Fibroblast of gingiva (primary cell): Measurements from ENCODE around the gene CA11.

Experiments
- DNase-seq: peaks from one replicate; pipeline ENCODE4 v3.0.0-alpha.2; 2011; ENCODE audit warnings: low read depth

Gene CA11

GRCh38 chr19:48628486-48629296 is 17.3 kb downstream of the CA11 start:
- DNase-seq = no peak

- no peak for DNase-seq
Measured at GRCh38 chr19:48627865-48628314, 18.1 kb downstream of the CA11 start.

DNA sequence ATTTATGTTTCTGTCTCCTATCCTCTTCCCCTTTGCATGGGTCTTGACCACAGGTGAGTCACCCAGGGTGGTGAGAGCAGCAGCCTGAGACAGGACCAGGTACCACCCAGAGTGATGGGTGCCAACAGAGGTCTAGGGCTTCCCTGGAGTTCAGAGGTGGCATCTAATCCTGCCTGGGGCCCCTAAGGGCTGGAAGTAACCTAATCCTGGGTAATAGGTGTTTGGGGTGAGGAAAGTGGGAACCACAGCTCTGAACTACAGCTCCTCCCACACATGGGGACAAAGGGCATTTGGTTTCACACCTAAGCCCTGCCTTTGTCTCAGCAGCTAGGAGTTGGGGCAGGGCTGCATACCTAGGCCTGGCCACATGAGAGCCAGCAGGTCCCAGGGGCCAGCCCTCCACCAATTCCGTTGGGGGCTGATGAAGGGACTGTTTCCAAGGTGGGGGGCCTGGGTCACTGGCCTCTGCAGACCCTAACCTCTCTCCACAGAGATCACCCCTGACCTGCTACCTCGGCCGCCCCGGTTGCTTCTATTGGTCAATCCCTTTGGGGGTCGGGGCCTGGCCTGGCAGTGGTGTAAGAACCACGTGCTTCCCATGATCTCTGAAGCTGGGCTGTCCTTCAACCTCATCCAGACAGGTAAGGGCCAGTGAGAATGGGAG is 18.7 kb downstream of the CA11 start:
- no peak for DNase-seq

DNA sequence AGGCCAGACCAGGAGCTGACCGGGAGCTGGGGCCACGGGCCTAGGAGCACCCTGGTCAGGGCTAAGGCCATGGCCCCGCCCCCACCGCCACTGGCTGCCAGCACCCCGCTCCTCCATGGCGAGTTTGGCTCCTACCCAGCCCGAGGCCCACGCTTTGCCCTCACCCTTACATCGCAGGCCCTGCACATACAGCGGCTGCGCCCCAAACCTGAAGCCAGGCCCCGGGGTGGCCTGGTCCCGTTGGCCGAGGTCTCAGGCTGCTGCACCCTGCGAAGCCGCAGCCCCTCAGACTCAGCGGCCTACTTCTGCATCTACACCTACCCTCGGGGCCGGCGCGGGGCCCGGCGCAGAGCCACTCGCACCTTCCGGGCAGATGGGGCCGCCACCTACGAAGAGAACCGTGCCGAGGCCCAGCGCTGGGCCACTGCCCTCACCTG is 20.1 kb downstream of the CA11 start:
- no peak for DNase-seq

DNA sequence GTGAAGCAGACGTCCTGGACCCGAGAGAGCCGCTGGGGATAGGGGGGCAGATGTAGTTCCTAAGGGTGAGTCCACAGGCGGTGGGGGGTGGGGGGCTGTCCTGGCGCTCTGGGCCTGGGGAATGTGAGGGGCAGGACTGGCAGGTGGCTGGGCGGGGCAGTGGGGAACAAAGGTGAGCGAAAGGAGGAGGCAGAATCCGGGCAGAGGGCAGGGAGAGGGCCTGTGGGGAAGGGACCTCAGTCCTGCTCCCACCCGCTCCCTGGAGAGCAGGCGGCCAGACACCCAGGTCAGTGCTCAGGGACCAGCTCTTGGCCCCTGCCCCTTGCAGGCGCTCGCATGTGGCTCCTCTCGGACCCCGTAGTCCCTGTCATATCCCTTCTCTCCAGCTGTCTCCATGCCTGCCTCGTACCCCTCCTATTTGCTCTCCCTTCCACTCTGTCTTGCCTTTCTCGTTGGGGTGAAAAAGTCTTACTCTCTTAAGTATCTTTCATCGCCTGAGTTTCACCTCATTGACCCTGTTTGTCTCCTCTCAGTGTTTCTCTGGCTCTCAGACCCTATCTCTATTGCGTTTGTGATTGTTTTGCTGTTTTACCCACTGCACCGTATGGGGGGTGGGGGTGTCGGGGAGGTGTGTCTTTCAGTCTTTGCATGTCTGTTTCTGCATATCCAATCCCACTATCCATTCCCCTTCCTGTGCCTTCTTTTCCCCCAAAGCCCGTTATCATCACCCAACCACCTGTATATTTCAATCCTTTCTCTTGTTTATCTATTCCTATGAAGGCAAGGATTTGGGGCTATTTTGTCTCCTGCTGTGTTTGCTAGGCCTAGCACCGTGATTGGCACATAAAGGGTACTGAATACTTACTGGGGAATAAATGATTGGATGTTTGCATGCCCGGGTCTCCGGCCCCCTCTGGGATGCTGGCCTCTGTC is 20.9 kb downstream of the CA11 start:
- no peak for DNase-seq

- peak; percentile 98 for DNase-seq
Measured at GRCh38 chr19:48624067-48624594, 21.9 kb downstream of the CA11 start.

GRCh38 chr19:48623556-48624066 is 22.4 kb downstream of the CA11 start:
- no peak for DNase-seq

DNA sequence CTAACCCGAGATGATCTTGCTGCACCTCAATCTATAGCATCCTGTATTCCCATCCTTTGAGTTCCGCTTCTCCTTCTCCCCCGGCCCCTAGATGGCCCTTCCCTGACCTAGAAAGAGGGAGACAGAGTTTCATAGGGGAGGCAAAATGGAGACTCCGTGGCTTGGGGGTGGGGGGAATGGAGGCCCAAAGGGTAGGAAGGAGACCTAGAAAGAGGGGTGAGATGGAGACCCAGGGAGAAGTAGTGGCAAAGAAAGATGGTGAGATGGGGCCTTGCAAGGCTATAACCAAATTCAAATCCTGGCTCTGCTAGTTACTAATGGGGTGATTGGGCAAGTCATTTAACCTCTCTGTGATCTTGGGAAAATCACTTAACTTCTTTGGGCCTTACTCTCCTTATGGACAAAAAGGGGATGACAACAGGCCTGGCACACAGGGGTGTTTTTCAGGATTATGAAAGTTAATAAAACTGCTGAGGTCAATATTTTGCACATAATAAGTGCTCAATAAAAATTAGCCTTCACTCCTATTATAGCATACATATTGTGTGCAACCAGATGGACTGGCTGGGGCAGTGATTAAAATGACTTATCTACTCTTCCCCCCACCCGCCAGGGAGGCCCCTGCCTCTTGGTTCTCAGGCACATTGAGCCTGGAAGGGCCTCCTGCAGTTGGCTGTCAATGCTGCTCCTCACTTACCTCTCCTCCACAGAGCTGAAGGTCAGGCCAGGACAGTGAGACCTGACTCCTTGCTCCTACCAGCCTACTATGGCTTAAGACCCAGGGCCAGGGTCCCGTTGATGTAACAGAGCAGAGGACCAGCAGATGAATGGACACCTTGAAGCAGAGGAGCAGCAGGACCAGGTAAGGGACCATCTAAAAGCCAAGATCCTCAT is 26.0 kb downstream of the CA11 start:
- no peak for DNase-seq

DNA sequence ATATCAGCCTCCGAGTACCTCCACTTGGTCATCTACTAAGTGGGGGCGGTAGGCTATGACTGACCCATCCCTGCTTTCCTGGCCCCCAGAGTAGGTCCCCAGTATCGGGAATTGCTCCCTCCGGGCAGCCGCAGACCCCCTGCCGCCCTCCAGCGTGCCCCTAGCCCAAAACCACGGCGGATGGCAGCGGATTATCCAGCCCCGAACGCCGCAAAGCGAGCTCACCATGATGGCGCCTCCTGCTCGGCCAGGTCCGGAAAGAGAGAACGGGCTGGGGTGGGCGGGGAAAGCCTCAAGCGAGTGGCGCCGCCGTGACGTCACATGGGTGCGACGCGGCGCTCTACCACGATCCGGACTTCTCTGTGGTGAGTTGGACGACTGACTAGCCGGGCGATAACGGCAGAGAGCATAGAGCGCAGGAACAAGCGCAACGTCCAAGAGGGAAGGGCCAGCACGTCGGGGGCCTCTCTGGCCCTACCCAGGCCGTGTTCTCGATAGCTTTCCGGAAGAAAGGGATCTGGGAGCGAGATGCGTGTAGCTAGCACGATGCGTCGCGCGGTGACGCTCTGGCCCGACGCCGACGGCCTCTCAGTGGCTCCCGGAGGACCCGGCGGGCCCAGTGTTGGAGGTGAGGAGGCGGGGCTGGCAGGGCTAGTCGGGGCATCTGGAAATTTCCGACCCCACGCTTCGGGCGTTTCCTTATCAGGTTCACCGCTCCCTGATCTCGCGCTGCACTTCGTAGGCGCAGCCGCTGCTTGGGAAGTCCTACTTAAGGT is 26.9 kb downstream of the CA11 start, which contains the start of the genes RPL18 and SPHK2:
RPL18 (minus strand) TSS at position 263 of the 776 bp plus-strand sequence; CDS start at position 228, 35 bp downstream.
SPHK2 (plus strand) TSS at position 591 of the 776 bp plus-strand sequence. CDS start 1,009 bp downstream, outside the sequence.
- DNase-seq = peak; percentile 100

GRCh38 chr19:48618278-48618915 is 27.6 kb downstream of the CA11 start:
- no peak for DNase-seq

GRCh38 chr19:48617146-48617937 is 28.6 kb downstream of the CA11 start:
- no peak for DNase-seq

DNA sequence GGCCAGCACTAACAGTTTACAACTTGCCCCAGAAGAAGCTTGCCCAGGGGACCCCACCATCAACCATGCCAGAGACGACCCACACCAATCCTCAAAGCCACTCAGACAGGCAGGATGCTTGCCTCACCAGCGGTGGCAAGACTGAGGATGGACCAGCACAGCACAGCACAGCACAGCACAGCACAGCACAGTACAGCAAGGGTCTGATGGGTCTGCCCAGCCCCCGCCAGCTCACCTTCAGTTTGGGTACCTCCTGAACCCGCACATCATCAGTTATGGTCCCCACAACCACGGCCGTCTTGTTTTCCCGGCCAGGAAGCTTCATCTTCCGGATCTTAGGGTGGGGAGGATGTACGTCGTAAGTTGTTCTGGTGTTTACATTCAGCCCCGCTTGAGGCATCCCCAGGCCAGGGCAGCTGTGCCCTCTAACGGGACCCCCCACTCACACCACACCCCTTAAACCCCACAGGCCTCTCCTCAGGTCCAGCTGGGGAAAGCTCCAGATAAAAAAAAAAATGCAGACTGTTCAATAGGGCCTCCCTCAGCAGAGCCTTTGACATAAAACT is 29.4 kb downstream of the CA11 start:
- DNase-seq = no peak

DNA sequence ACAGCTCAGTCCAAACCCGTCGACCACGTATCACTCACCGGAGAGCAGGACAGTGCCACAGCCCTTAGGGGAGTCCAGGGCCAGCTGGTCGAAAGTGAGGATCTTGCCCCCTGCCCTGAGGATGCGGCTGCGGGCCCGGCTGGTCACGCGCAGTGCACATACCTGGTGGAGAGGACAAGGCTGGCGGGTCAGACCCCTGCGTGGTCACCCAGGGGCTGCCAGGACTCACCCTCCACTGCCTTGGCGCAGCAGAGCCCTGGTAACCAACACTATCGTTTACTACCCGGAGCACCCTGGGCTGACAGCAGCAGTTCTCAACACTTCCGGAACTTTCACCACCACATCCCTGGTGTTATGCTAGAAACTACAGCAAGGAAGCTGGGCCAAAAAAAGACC is 29.9 kb downstream of the CA11 start:
- no peak for DNase-seq

- no peak for DNase-seq
Measured at GRCh38 chr19:48615231-48616040, 30.6 kb downstream of the CA11 start.

- no peak for DNase-seq
Measured at GRCh38 chr19:48614436-48615230, 31.4 kb downstream of the CA11 start, which contains the start of gene FAM83E. TSS of gene FAM83E (minus strand) at chr19:48615076. CDS start at chr19:48613372, 1,704 bp downstream.

DNA sequence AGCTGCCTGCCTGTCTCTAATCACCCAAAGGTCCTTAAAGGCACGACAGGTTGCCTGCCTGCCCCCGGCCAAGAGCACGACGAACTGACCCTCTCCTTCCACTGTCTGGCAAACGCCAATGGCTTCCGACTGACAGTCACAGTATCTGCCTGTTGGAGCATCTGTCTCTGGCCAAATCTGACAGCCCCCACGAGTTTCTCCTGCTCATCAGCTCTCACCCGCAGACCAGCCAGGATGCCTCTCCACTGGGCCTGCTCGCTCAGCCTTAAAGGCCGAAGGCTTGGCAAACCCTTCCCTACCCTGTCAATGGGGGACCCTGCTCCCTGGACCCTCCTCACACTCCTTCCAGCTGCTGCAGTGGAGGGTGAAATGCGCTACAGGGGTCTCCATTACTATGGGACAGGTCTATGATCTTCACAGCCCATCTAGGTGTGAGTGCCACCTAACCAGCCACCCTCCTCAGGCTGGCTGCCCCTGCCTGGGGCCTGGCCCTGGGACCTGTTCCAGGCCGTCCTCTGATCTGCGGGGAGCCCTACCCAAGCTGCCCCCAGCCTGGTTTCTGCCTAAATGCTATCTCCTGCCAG is 32.0 kb downstream of the CA11 start:
- no peak for DNase-seq
